Measurements from ENCODE around the gene ARSG. TPM values are rescaled to one million over a fixed set of nuclear protein-coding genes. Genes with fewer than 3 reads are reported as not detected.

ARSG gene
- total RNA-seq, 1 donor, result 7.6 TPM

GRCh38 chr17:68455901-68456338, 164.6 kb downstream of the ARSG start:
- H4K20me1 ChIP-seq (ENCODE audit: insufficient read depth, low read length), result peaks cover 15% of the 10 kb centered on the region
- peak overlapping the region; percentile 93 for H3K4me2 ChIP-seq (ENCODE audit: insufficient read depth, low read length)
- no peaks in the 10 kb centered on the region for H3K9me3 ChIP-seq (ENCODE audit: low read depth, low read length)
- H3K79me2 ChIP-seq (ENCODE audit: insufficient read depth, low read length), result peaks cover 43% of the 10 kb centered on the region
- TF ChIP-seq CTCF (IDR thresholded peaks at IDR 0.05; ENCODE audit: extremely low read depth, low read depth, low read length), result no peak
- peak overlapping the region; percentile 99 for H3K27ac ChIP-seq (ENCODE audit: low read depth, low read length)
- peak overlapping the region; percentile 88 for H3K4me3 ChIP-seq (ENCODE audit: insufficient read depth, low read length)
- peak overlapping the region; percentile 53 for H2AFZ ChIP-seq (ENCODE audit: low read length)
- DNase-seq (ENCODE audit: insufficient read length, low spot score, missing footprints), result no peak
- peaks cover 20% of the 10 kb centered on the region for H3K36me3 ChIP-seq (ENCODE audit: insufficient read depth, low read length)
- peaks cover 9% of the 10 kb centered on the region for H3K27me3 ChIP-seq (ENCODE audit: insufficient read depth, low read length)
- peaks cover 31% of the 10 kb centered on the region for H3K4me1 ChIP-seq (ENCODE audit: insufficient read depth, low read length)

- peaks cover 16% of the 10 kb centered on the region for H3K36me3 ChIP-seq (ENCODE audit: insufficient read depth, low read length)
- H3K4me2 ChIP-seq (ENCODE audit: insufficient read depth, low read length), result peak overlapping the region; percentile 93
- DNase-seq (ENCODE audit: insufficient read length, low spot score, missing footprints), result peak; percentile 94
- H3K27me3 ChIP-seq (ENCODE audit: insufficient read depth, low read length), result peaks cover 9% of the 10 kb centered on the region
- peaks cover 31% of the 10 kb centered on the region for H3K4me1 ChIP-seq (ENCODE audit: insufficient read depth, low read length)
- H3K9me3 ChIP-seq (ENCODE audit: low read depth, low read length), result no peaks in the 10 kb centered on the region
- peaks cover 39% of the 10 kb centered on the region for H3K79me2 ChIP-seq (ENCODE audit: insufficient read depth, low read length)
- H2AFZ ChIP-seq (ENCODE audit: low read length), result peak overlapping the region; percentile 53
- TF ChIP-seq CTCF (IDR thresholded peaks at IDR 0.05; ENCODE audit: extremely low read depth, low read depth, low read length), result no peak
- H4K20me1 ChIP-seq (ENCODE audit: insufficient read depth, low read length), result peaks cover 13% of the 10 kb centered on the region
- peak overlapping the region; percentile 99 for H3K27ac ChIP-seq (ENCODE audit: low read depth, low read length)
- peak overlapping the region; percentile 88 for H3K4me3 ChIP-seq (ENCODE audit: insufficient read depth, low read length)
Measured at GRCh38 chr17:68456339-68457167, 165.3 kb downstream of the ARSG start.

GRCh38 chr17:68457168-68457538, 165.9 kb downstream of the ARSG start, which contains the start of gene WIPI1:
Gene WIPI1, minus strand, starts transcription at chr17:68457496. Its CDS starts 75 bp downstream, at chr17:68457421.
- H3K4me2 ChIP-seq (ENCODE audit: insufficient read depth, low read length), result peak within 1 kb of the TSS; percentile 95

More at GRCh38 chr17:68457168-68457538, 165.9 kb downstream of the ARSG start, which contains the start of gene WIPI1:
- H3K27me3 ChIP-seq (ENCODE audit: insufficient read depth, low read length), result peaks cover 10% of the 10 kb centered on the region
- H4K20me1 ChIP-seq (ENCODE audit: insufficient read depth, low read length), result peaks cover 7% of the 10 kb centered on the region
- TF ChIP-seq CTCF (IDR thresholded peaks at IDR 0.05; ENCODE audit: extremely low read depth, low read depth, low read length), result no peak
- H2AFZ ChIP-seq (ENCODE audit: low read length), result peak within 1 kb of the TSS; percentile 83
- DNase-seq (ENCODE audit: insufficient read length, low spot score, missing footprints), result no peak
- H3K27ac ChIP-seq (ENCODE audit: low read depth, low read length), result peak within 1 kb of the TSS; percentile 99
- no peaks in the 10 kb centered on the region for H3K9me3 ChIP-seq (ENCODE audit: low read depth, low read length)
- peaks cover 10% of the 10 kb centered on the region for H3K36me3 ChIP-seq (ENCODE audit: insufficient read depth, low read length)
- peaks cover 31% of the 10 kb centered on the region for H3K4me1 ChIP-seq (ENCODE audit: insufficient read depth, low read length)
- peaks cover 33% of the 10 kb centered on the region for H3K79me2 ChIP-seq (ENCODE audit: insufficient read depth, low read length)
- peak within 1 kb of the TSS; percentile 88 for H3K4me3 ChIP-seq (ENCODE audit: insufficient read depth, low read length)
